PC-9 (cell line): ENCODE results near the gene SPATA3. TPM values are rescaled to one million over a fixed set of nuclear protein-coding genes. Genes with fewer than 3 reads are reported as not detected.

ENCODE experiments used
- BruUV-seq: library from RNA; stranded (reverse); fragments of 400-500 nt; replicated peaks from 2 replicates; lab custom pipeline; 2021; lab: Mats Ljungman, UMichigan
- CTCF ChIA-PET: fragments of 300-600 bp; sonication (Branson Sonifier 250); formaldehyde crosslinking; loops from one replicate; lab custom pipeline; 2022; ENCODE audit warnings: antibody characterized with exemption; lab: Charles Lee
- POLR2A ChIA-PET: fragments of 300-600 bp; sonication (Branson Sonifier 250); formaldehyde crosslinking; loops from one replicate; lab custom pipeline; 2022; ENCODE audit warnings: antibody characterized with exemption; ENCODE audit not compliant: unreplicated experiment; lab: Charles Lee
- DNase-seq, 2 experiments: peaks; one replicate each; pipeline versions ENCODE4 v3.0.0 to v3.0.0-alpha.2; 2015 to 2022; ENCODE audit warnings: mixed read lengths in 1 of 2
- H2AFZ ChIP-seq: fragments of 200-600 bp; sonication (generic); 2 replicates; pipeline ENCODE4 v1.8.1; 2017; ENCODE audit warnings: antibody characterized with exemption
- H3F3A ChIP-seq: fragments of 200-600 bp; sonication (generic); 2 replicates; pipeline ENCODE4 v1.8.1; 2017; ENCODE audit warnings: antibody characterized with exemption, mild to moderate bottlenecking, low read depth; ENCODE audit not compliant: insufficient read depth
- H3K27ac ChIP-seq: fragments of 200-600 bp; sonication (generic); 2 replicates; pipeline ENCODE4 v1.6.1; 2016; ENCODE audit warnings: mixed run types
- H3K27me3 ChIP-seq: fragments of 200-600 bp; sonication (generic); 2 replicates; pipeline ENCODE4 v1.6.1; 2016; ENCODE audit warnings: low read depth, mixed run types; ENCODE audit not compliant: insufficient read depth
- H3K36me3 ChIP-seq: fragments of 200-600 bp; sonication (generic); 2 replicates; pipeline ENCODE4 v1.6.1; 2016; ENCODE audit warnings: low read depth, mixed run types
- H3K4me1 ChIP-seq: fragments of 200-600 bp; sonication (generic); replicated peaks from 2 replicates; pipeline ENCODE4 v1.6.1; 2016; ENCODE audit warnings: mixed run types; ENCODE audit not compliant: insufficient read depth
- H3K4me2 ChIP-seq: fragments of 200-600 bp; sonication (generic); 2 replicates; pipeline ENCODE4 v1.6.1; 2017; ENCODE audit warnings: mixed run types
- H3K4me3 ChIP-seq: fragments of 200-600 bp; sonication (generic); 2 replicates; pipeline ENCODE4 v1.6.1; 2016; ENCODE audit warnings: mixed run types
- H3K79me2 ChIP-seq: fragments of 200-600 bp; sonication (generic); 2 replicates; pipeline ENCODE4 v1.6.1; 2017; ENCODE audit warnings: low read depth, mixed run types
- H3K9me2 ChIP-seq: fragments of 200-600 bp; sonication (generic); 2 replicates; pipeline ENCODE4 v1.8.1; 2017; ENCODE audit warnings: mild to moderate bottlenecking; ENCODE audit not compliant: insufficient read depth
- H3K9me3 ChIP-seq: fragments of 200-600 bp; sonication (generic); 2 replicates; pipeline ENCODE4 v1.8.1; 2016; ENCODE audit warnings: low read depth; ENCODE audit not compliant: insufficient read depth
- H4K20me1 ChIP-seq: fragments of 200-600 bp; sonication (generic); 2 replicates; pipeline ENCODE4 v1.8.1; 2017; ENCODE audit not compliant: insufficient read depth
- EZH2 ChIP-seq: fragments of 200-600 bp; sonication (generic); IDR thresholded peaks from 2 replicates; pipeline ENCODE4 v1.8.0; 2017; ENCODE audit warnings: antibody characterized with exemption, low read depth
- intact Hi-C: fragments of 100-400 bp; cut with micrococcal nuclease; formaldehyde crosslinking; loops from one replicate; pipeline ENCODE4 v1.10.0; 2022; ENCODE audit not compliant: unreplicated experiment
- total RNA-seq: library from RNA; stranded (reverse); gene quantifications from 2 replicates; pipeline ENCODE4 v1.2.3, GENCODE V29; 2021
- TF ChIP-seq, protein P1 (sequence below): fragments of 200-600 bp; sonication (generic); conservative IDR thresholded peaks from 2 replicates; pipeline ENCODE4 v1.6.1; 2017; ENCODE audit warnings: mixed run types, antibody characterized with exemption, mild to moderate bottlenecking, moderate library complexity

SPATA3 gene
- total RNA-seq, 1 experiment from 2014 or later = not detected

DNA sequence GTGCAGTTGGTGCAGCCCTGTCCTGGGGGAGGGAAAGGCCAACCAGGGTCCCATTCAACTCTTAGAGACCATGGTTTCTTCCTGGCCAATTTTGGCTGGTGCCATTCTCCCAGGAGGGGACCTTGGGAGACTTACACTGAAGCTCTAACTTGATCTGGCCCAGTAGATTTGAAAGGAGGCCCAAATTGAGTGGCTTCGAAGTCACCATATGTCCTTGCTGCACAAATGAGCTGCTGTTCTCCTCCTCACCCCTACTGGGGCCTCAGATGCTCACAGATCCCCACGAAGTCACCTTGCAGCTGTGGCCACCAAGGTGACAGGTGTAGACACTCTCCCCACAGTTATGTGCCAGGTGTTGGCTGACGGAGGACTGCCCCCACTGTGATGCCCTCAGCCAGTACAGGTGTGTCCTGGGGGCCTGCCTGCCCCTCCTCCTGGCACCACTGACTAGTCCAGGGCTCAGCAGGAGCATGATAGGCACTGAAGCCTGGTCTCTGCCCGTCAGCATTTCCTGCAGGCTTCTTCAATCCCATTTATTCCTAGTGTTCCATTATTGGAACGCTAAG, 36.7 kb downstream of the SPATA3 start:
- no peak overlapping the region for H3K4me3 ChIP-seq
- intact Hi-C loops = no loop called here
- DNase-seq = no peak
- no peaks in the 10 kb centered on the region for H3K79me2 ChIP-seq
- no peak overlapping the region for H3K4me2 ChIP-seq
- no peaks in the 10 kb centered on the region for H4K20me1 ChIP-seq
- CTCF ChIA-PET = no interaction called here
- no peaks in the 10 kb centered on the region for H3K36me3 ChIP-seq
- H3K9me3 ChIP-seq = no peaks in the 10 kb centered on the region
- no peak overlapping the region for H3K27ac ChIP-seq
- TF ChIP-seq EZH2 = no peak
- TF ChIP-seq, protein P1, sequence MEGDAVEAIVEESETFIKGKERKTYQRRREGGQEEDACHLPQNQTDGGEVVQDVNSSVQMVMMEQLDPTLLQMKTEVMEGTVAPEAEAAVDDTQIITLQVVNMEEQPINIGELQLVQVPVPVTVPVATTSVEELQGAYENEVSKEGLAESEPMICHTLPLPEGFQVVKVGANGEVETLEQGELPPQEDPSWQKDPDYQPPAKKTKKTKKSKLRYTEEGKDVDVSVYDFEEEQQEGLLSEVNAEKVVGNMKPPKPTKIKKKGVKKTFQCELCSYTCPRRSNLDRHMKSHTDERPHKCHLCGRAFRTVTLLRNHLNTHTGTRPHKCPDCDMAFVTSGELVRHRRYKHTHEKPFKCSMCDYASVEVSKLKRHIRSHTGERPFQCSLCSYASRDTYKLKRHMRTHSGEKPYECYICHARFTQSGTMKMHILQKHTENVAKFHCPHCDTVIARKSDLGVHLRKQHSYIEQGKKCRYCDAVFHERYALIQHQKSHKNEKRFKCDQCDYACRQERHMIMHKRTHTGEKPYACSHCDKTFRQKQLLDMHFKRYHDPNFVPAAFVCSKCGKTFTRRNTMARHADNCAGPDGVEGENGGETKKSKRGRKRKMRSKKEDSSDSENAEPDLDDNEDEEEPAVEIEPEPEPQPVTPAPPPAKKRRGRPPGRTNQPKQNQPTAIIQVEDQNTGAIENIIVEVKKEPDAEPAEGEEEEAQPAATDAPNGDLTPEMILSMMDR = no peak
- H2AFZ ChIP-seq = no peak overlapping the region
- peaks cover 9% of the 10 kb centered on the region; the same call in 1 of the 2 replicates for H3K27me3 ChIP-seq
- POLR2A ChIA-PET = no interaction called here
- no peaks in the 10 kb centered on the region for H3K4me1 ChIP-seq
- no peaks in the 10 kb centered on the region for H3F3A ChIP-seq
- H3K9me2 ChIP-seq = no peaks in the 10 kb centered on the region
- BruUV-seq = no TSS peak

DNA sequence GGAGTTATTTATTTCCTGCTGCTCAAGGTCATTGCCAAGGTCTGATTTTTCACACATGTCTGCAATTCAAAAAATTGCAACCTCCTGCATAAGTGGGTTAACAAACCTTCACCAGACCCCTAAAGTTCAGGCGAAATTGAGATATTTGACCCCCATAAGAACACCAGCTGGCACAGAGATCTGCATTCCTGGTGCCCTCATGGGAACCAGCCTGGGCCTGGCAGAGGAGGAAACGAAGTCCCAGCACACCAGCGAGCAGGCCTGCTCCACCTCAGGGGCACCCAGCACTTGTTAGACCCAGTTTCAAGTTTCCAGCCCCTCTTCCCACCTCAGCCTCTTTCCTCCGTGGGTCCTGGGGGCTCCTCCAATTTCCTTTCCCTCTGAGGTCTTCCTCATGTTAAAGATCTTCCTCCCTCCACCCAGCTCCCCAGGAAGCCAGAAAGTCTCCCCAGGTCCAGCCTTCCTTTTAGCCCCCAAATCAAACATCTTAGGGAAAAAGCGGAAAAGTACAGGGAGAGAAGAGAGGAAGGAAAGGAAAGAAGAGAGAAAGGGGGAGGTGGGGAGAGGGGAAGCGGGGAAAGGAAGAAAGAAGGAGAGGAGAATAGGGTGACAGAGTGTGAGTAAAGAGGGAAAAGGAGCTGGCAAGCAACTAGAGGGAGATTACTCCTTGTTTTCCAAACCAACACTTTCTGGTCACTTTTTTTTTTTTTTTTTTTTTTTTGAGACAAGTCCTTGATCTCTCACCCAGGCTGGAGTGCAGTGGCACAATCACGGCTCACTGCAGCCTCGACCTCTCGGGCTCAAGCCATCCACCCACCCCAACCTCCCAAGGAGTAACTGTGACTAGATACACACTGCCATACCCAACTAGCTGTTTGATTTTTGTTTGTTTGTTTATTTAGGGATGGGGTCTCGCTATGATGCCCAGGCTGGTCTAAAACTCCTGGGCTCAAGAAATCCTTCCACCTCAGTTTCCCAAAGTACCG, 37.5 kb downstream of the SPATA3 start:
- H3K36me3 ChIP-seq = no peaks in the 10 kb centered on the region
- H3K4me3 ChIP-seq = no peak overlapping the region
- H3K4me2 ChIP-seq = no peak overlapping the region
- no TSS peak for BruUV-seq
- POLR2A ChIA-PET = no interaction called here
- peaks cover 9% of the 10 kb centered on the region; the same call in 1 of the 2 replicates for H3K27me3 ChIP-seq
- CTCF ChIA-PET = no interaction called here
- no peaks in the 10 kb centered on the region for H3K79me2 ChIP-seq
- no peaks in the 10 kb centered on the region for H3F3A ChIP-seq
- DNase-seq = no peak
- no peaks in the 10 kb centered on the region for H3K9me3 ChIP-seq
- TF ChIP-seq, protein P1 = no peak
- TF ChIP-seq EZH2 = no peak
- no peaks in the 10 kb centered on the region for H4K20me1 ChIP-seq
- H3K9me2 ChIP-seq = no peaks in the 10 kb centered on the region
- intact Hi-C loops = no loop called here
- H2AFZ ChIP-seq = no peak overlapping the region
- no peaks in the 10 kb centered on the region for H3K4me1 ChIP-seq
- H3K27ac ChIP-seq = no peak overlapping the region

DNA sequence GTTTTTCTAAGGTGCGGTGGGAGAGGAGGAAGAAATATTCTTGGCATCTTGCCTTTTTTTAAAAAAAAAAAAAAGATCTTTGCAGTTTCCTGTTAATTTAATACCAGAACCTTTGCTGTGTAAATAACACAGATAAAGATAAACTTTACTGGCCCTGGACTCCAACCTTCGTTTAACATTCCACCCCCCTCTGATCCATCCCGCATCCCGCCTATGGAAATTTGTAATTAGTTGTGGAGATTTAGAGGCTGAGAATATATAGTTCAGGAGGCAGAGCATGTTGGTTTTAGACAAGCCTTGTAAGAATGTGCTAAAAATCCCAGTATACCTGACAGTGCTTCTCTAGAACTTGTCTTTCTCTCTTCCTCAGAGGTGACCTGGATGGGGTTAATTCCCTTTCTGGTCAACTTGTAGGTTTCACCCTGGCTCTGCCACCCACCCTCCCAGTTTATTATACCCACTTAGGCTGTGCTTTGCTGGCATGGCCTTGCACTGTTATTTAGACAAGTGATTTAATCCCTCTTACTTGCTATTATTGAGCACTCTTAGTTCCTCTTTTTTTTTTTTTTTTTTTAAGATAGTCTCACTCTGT, 38.5 kb downstream of the SPATA3 start:
- H3K27me3 ChIP-seq = peaks cover 14% of the 10 kb centered on the region; the same call in 1 of the 2 replicates
- H4K20me1 ChIP-seq = no peaks in the 10 kb centered on the region
- intact Hi-C loops = no loop called here
- H3K9me3 ChIP-seq = no peaks in the 10 kb centered on the region
- TF ChIP-seq, protein P1 = no peak
- TF ChIP-seq EZH2 = no peak
- ChIA-PET POLR2A (no interaction called here), CTCF (no interaction called here)
- H3K9me2 ChIP-seq = no peaks in the 10 kb centered on the region
- H3K4me2 ChIP-seq = no peak overlapping the region
- H3K36me3 ChIP-seq = no peaks in the 10 kb centered on the region
- no peak overlapping the region for H3K27ac ChIP-seq
- BruUV-seq = no TSS peak
- no peaks in the 10 kb centered on the region for H3K79me2 ChIP-seq
- H3K4me1 ChIP-seq = no peaks in the 10 kb centered on the region
- no peak for DNase-seq
- no peaks in the 10 kb centered on the region for H3F3A ChIP-seq
- H2AFZ ChIP-seq = no peak overlapping the region
- no peak overlapping the region for H3K4me3 ChIP-seq
